GM23338 (cell line): ENCODE results near the gene PLOD2. TPM values are rescaled to one million over a fixed set of nuclear protein-coding genes. Genes with fewer than 3 reads are reported as not detected.

ENCODE experiments used
- ATAC-seq: fragments of 200-7000 bp; cut with Tn5 transposase; 3 replicates; pipeline ENCODE4 v1.9.1; 2020
- DNase-seq: peaks from one replicate; pipeline ENCODE4 v3.0.0-alpha.2; 2015; ENCODE audit warnings: low spot score
- H2AFZ ChIP-seq: fragments of 200-600 bp; sonication (generic); 2 replicates; pipeline ENCODE4 v1.8.0; 2016; ENCODE audit warnings: antibody characterized with exemption, mild to moderate bottlenecking, moderate library complexity
- H3F3A ChIP-seq: fragments of 200-600 bp; sonication (generic); replicated peaks from 2 replicates; pipeline ENCODE4 v1.8.0; 2017; ENCODE audit warnings: antibody characterized with exemption, mixed run types, low read depth
- H3K27ac ChIP-seq: fragments of 200-600 bp; sonication (generic); 2 replicates; pipeline ENCODE4 v1.6.1; 2016; ENCODE audit warnings: low read depth
- H3K27me3 ChIP-seq: fragments of 200-600 bp; sonication (generic); 2 replicates; pipeline ENCODE4 v1.8.0; 2016; ENCODE audit warnings: mild to moderate bottlenecking, mixed run types, moderate library complexity; ENCODE audit not compliant: insufficient read depth
- H3K36me3 ChIP-seq: fragments of 200-600 bp; sonication (generic); 2 replicates; pipeline ENCODE4 v1.8.0; 2016; ENCODE audit warnings: mild to moderate bottlenecking; ENCODE audit not compliant: insufficient read depth
- H3K4me1 ChIP-seq: fragments of 200-600 bp; sonication (generic); 2 replicates; pipeline ENCODE4 v1.8.0; 2016; ENCODE audit warnings: mild to moderate bottlenecking, moderate library complexity; ENCODE audit not compliant: insufficient read depth
- H3K4me2 ChIP-seq: fragments of 200-600 bp; sonication (generic); 2 replicates; pipeline ENCODE4 v1.7.1; 2017; ENCODE audit warnings: mixed run types
- H3K4me3 ChIP-seq: fragments of 200-600 bp; sonication (generic); 2 replicates; pipeline ENCODE4 v1.6.1; 2016; ENCODE audit warnings: mixed run types
- H3K79me2 ChIP-seq: fragments of 200-600 bp; sonication (generic); replicated peaks from 2 replicates; pipeline ENCODE4 v1.8.0; 2017; ENCODE audit warnings: mild to moderate bottlenecking; ENCODE audit not compliant: insufficient read depth
- H3K9me2 ChIP-seq: fragments of 200-600 bp; sonication (generic); 2 replicates; pipeline ENCODE4 v1.8.0; 2017; ENCODE audit not compliant: insufficient read depth
- H4K20me1 ChIP-seq: fragments of 200-600 bp; sonication (generic); replicated peaks from 2 replicates; pipeline ENCODE4 v1.8.0; 2017; ENCODE audit warnings: mild to moderate bottlenecking; ENCODE audit not compliant: insufficient read depth
- H3K27ac Mint-ChIP-seq: 2 replicates; pipeline ENCODE4 v1.8.0; 2020; ENCODE audit warnings: inconsistent platforms, mild to moderate bottlenecking, moderate library complexity, mixed read lengths
- H3K27me3 Mint-ChIP-seq: 3 replicates; pipeline ENCODE4 v1.8.0; 2022; ENCODE audit warnings: low read depth, mild to moderate bottlenecking, moderate library complexity, mixed read lengths, inconsistent platforms; ENCODE audit not compliant: insufficient read depth, poor library complexity
- H3K36me3 Mint-ChIP-seq: 3 replicates; pipeline ENCODE4 v1.8.0; 2021; ENCODE audit warnings: low read depth, mild to moderate bottlenecking, inconsistent platforms, moderate library complexity, mixed read lengths
- H3K4me1 Mint-ChIP-seq: 3 replicates; pipeline ENCODE4 v1.8.0; 2020; ENCODE audit warnings: mild to moderate bottlenecking, inconsistent platforms, mixed read lengths
- H3K4me3 Mint-ChIP-seq: 3 replicates; pipeline ENCODE4 v1.8.0; 2021; ENCODE audit warnings: moderate library complexity, mild to moderate bottlenecking, inconsistent platforms, mixed read lengths
- H3K9me3 Mint-ChIP-seq: 3 replicates; pipeline ENCODE4 v1.8.0; 2020; ENCODE audit warnings: moderate library complexity, mild to moderate bottlenecking, inconsistent platforms, mixed read lengths
- CREB1 ChIP-seq: fragments of 250-450 bp; sonication (Bioruptor Pico); IDR thresholded peaks from 2 replicates; pipeline ENCODE4 v1.5.0; 2020; ENCODE audit warnings: low read depth, mild to moderate bottlenecking, moderate library complexity
- EZH2 ChIP-seq: fragments of 200-600 bp; sonication (generic); IDR thresholded peaks from one replicate; pipeline ENCODE4 v1.8.0; 2017; ENCODE audit warnings: antibody characterized with exemption, mild to moderate bottlenecking, low read depth; ENCODE audit not compliant: unreplicated experiment
- EZH2phosphoT487 ChIP-seq: fragments of 200-600 bp; sonication (generic); IDR thresholded peaks from one replicate; pipeline ENCODE4 v1.8.1; 2018; ENCODE audit warnings: antibody characterized with exemption; ENCODE audit not compliant: unreplicated experiment
- JUNB ChIP-seq: IDR thresholded peaks from one replicate; pipeline ENCODE4 v1.6.1; 2016; ENCODE audit warnings: antibody characterized with exemption; ENCODE audit not compliant: unreplicated experiment
- NANOG ChIP-seq: IDR thresholded peaks from 2 replicates; pipeline ENCODE4 v1.6.1; 2016; ENCODE audit warnings: antibody characterized with exemption, borderline replicate concordance
- POLR2AphosphoS5 ChIP-seq: IDR thresholded peaks from 2 replicates; pipeline ENCODE4 v1.6.1; 2016; ENCODE audit warnings: antibody characterized with exemption, low read depth
- STAT1 ChIP-seq: IDR thresholded peaks from one replicate; pipeline ENCODE4 v1.6.1; 2016; ENCODE audit warnings: antibody characterized with exemption; ENCODE audit not compliant: unreplicated experiment
- ZNF114 ChIP-seq: fragments of 250-450 bp; sonication (Bioruptor Pico); IDR thresholded peaks from 2 replicates; pipeline ENCODE4 v1.5.0; 2020; ENCODE audit warnings: mild to moderate bottlenecking, moderate library complexity
- ZNF331 ChIP-seq: fragments of 250-450 bp; sonication (Bioruptor Pico); IDR thresholded peaks from 2 replicates; pipeline ENCODE4 v1.5.0; 2020; ENCODE audit warnings: low read depth, mild to moderate bottlenecking, moderate library complexity
- polyA plus RNA-seq: library from polyadenylated mRNA; unstranded; fragments of >200 nt; fragmentation: Nextera tagmentation; extraction: Ambion mirVana; gene quantifications from 2 replicates; pipeline ENCODE4 v1.2.1, GENCODE V29; 2016
- total RNA-seq: library from RNA; depleted of rRNA; stranded (reverse); fragments of >200 nt; shearing (Covaris generic); gene quantifications from 2 replicates; pipeline ENCODE4 v1.2.3, GENCODE V29; 2014
- TF ChIP-seq, protein P1 (sequence below), 2 experiments: fragments of 200-600 bp in 1 of 2; sonication (generic) in 1 of 2; conservative IDR thresholded peaks; 2 replicates each; pipeline versions ENCODE4 v1.5.1 to v1.6.1; 2016 to 2017; ENCODE audit warnings: antibody characterized with exemption in 2 of 2, low read depth in 2 of 2, mild to moderate bottlenecking in 2 of 2, moderate library complexity in 1 of 2
- TF ChIP-seq, protein P2 (sequence below): IDR thresholded peaks from 2 replicates; pipeline ENCODE4 v1.6.1; 2016; ENCODE audit warnings: antibody characterized with exemption
- TF ChIP-seq, protein P3 (sequence below): fragments of 250-450 bp; sonication (Bioruptor Pico); IDR thresholded peaks from 2 replicates; pipeline ENCODE4 v1.5.0; 2020; ENCODE audit warnings: mild to moderate bottlenecking, moderate library complexity
- TF ChIP-seq, protein P4 (sequence below): IDR thresholded peaks from one replicate; pipeline ENCODE4 v1.6.1; 2018; ENCODE audit warnings: antibody characterized with exemption; ENCODE audit not compliant: unreplicated experiment

Gene PLOD2
- total and polyA plus RNA-seq, 2 experiments from 2014 or later: 26.7 to 30.5 TPM

DNA sequence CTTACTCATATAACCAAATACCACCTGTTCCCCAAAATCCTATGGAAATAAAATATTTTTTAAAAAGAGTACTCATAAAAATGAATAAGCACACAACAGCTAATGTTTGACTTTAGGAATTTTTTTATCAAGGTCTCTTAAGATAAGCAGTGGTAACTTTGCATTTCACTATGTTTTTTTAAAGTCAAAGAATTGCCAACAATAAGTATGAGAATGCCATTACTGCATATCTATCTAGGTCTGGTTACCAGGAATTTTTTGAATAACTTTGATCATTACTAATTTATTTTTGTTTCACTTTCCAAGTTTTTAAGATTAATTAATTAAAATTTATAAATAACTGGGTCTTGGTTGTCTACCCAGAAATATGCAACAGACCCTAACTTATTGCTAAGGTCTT, 48.4 kb upstream of the PLOD2 start:
- H3K79me2 ChIP-seq: no peaks in the 10 kb centered on the region
- TF ChIP-seq, protein P1, sequence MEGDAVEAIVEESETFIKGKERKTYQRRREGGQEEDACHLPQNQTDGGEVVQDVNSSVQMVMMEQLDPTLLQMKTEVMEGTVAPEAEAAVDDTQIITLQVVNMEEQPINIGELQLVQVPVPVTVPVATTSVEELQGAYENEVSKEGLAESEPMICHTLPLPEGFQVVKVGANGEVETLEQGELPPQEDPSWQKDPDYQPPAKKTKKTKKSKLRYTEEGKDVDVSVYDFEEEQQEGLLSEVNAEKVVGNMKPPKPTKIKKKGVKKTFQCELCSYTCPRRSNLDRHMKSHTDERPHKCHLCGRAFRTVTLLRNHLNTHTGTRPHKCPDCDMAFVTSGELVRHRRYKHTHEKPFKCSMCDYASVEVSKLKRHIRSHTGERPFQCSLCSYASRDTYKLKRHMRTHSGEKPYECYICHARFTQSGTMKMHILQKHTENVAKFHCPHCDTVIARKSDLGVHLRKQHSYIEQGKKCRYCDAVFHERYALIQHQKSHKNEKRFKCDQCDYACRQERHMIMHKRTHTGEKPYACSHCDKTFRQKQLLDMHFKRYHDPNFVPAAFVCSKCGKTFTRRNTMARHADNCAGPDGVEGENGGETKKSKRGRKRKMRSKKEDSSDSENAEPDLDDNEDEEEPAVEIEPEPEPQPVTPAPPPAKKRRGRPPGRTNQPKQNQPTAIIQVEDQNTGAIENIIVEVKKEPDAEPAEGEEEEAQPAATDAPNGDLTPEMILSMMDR (conservative IDR thresholded peaks at IDR 0.05; ENCODE audit: low read depth in 2 of 2): no peak
- TF ChIP-seq STAT1 (no peak), EZH2phosphoT487 (no peak), NANOG (no peak), POLR2AphosphoS5 (no peak), ZNF114 (CRISPR knock-in tag) (no peak), JUNB (no peak), CREB1 (CRISPR knock-in tag) (no peak), ZNF331 (no peak), EZH2 (no peak)
- TF ChIP-seq, protein P2, sequence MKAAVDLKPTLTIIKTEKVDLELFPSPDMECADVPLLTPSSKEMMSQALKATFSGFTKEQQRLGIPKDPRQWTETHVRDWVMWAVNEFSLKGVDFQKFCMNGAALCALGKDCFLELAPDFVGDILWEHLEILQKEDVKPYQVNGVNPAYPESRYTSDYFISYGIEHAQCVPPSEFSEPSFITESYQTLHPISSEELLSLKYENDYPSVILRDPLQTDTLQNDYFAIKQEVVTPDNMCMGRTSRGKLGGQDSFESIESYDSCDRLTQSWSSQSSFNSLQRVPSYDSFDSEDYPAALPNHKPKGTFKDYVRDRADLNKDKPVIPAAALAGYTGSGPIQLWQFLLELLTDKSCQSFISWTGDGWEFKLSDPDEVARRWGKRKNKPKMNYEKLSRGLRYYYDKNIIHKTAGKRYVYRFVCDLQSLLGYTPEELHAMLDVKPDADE: no peak
- TF ChIP-seq, protein P3, sequence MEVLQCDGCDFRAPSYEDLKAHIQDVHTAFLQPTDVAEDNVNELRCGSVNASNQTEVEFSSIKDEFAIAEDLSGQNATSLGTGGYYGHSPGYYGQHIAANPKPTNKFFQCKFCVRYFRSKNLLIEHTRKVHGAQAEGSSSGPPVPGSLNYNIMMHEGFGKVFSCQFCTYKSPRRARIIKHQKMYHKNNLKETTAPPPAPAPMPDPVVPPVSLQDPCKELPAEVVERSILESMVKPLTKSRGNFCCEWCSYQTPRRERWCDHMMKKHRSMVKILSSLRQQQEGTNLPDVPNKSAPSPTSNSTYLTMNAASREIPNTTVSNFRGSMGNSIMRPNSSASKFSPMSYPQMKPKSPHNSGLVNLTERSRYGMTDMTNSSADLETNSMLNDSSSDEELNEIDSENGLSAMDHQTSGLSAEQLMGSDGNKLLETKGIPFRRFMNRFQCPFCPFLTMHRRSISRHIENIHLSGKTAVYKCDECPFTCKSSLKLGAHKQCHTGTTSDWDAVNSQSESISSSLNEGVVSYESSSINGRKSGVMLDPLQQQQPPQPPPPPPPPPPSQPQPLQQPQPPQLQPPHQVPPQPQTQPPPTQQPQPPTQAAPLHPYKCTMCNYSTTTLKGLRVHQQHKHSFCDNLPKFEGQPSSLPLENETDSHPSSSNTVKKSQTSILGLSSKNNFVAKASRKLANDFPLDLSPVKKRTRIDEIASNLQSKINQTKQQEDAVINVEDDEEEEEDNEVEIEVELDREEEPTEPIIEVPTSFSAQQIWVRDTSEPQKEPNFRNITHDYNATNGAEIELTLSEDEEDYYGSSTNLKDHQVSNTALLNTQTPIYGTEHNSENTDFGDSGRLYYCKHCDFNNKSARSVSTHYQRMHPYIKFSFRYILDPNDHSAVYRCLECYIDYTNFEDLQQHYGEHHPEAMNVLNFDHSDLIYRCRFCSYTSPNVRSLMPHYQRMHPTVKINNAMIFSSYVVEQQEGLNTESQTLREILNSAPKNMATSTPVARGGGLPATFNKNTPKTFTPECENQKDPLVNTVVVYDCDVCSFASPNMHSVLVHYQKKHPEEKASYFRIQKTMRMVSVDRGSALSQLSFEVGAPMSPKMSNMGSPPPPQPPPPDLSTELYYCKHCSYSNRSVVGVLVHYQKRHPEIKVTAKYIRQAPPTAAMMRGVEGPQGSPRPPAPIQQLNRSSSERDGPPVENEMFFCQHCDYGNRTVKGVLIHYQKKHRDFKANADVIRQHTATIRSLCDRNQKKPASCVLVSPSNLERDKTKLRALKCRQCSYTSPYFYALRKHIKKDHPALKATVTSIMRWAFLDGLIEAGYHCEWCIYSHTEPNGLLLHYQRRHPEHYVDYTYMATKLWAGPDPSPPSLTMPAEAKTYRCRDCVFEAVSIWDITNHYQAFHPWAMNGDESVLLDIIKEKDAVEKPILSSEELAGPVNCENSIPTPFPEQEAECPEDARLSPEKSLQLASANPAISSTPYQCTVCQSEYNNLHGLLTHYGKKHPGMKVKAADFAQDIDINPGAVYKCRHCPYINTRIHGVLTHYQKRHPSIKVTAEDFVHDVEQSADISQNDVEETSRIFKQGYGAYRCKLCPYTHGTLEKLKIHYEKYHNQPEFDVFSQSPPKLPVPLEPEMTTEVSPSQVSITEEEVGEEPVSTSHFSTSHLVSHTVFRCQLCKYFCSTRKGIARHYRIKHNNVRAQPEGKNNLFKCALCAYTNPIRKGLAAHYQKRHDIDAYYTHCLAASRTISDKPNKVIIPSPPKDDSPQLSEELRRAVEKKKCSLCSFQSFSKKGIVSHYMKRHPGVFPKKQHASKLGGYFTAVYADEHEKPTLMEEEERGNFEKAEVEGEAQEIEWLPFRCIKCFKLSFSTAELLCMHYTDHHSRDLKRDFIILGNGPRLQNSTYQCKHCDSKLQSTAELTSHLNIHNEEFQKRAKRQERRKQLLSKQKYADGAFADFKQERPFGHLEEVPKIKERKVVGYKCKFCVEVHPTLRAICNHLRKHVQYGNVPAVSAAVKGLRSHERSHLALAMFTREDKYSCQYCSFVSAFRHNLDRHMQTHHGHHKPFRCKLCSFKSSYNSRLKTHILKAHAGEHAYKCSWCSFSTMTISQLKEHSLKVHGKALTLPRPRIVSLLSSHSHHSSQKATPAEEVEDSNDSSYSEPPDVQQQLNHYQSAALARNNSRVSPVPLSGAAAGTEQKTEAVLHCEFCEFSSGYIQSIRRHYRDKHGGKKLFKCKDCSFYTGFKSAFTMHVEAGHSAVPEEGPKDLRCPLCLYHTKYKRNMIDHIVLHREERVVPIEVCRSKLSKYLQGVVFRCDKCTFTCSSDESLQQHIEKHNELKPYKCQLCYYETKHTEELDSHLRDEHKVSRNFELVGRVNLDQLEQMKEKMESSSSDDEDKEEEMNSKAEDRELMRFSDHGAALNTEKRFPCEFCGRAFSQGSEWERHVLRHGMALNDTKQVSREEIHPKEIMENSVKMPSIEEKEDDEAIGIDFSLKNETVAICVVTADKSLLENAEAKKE (CRISPR knock-in tag): no peak
- TF ChIP-seq, protein P4, sequence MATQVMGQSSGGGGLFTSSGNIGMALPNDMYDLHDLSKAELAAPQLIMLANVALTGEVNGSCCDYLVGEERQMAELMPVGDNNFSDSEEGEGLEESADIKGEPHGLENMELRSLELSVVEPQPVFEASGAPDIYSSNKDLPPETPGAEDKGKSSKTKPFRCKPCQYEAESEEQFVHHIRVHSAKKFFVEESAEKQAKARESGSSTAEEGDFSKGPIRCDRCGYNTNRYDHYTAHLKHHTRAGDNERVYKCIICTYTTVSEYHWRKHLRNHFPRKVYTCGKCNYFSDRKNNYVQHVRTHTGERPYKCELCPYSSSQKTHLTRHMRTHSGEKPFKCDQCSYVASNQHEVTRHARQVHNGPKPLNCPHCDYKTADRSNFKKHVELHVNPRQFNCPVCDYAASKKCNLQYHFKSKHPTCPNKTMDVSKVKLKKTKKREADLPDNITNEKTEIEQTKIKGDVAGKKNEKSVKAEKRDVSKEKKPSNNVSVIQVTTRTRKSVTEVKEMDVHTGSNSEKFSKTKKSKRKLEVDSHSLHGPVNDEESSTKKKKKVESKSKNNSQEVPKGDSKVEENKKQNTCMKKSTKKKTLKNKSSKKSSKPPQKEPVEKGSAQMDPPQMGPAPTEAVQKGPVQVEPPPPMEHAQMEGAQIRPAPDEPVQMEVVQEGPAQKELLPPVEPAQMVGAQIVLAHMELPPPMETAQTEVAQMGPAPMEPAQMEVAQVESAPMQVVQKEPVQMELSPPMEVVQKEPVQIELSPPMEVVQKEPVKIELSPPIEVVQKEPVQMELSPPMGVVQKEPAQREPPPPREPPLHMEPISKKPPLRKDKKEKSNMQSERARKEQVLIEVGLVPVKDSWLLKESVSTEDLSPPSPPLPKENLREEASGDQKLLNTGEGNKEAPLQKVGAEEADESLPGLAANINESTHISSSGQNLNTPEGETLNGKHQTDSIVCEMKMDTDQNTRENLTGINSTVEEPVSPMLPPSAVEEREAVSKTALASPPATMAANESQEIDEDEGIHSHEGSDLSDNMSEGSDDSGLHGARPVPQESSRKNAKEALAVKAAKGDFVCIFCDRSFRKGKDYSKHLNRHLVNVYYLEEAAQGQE: no peak
- Mint-ChIP-seq H3K36me3 (no peaks in the 10 kb centered on the region), H3K9me3 (no peaks in the 10 kb centered on the region), H3K4me1 (no peaks in the 10 kb centered on the region), H3K4me3 (no peak overlapping the region), H3K27me3 (no peaks in the 10 kb centered on the region), H3K27ac (no peak overlapping the region)
- no peak overlapping the region for H3K27ac ChIP-seq
- no peaks in the 10 kb centered on the region for H3K36me3 ChIP-seq
- H3K9me2 ChIP-seq: no peaks in the 10 kb centered on the region
- DNase-seq (no peak), ATAC-seq (no peak)
- no peaks in the 10 kb centered on the region for H4K20me1 ChIP-seq
- no peak overlapping the region for H2AFZ ChIP-seq
- no peak overlapping the region for H3K4me3 ChIP-seq
- no peaks in the 10 kb centered on the region for H3K27me3 ChIP-seq
- H3K4me1 ChIP-seq: no peaks in the 10 kb centered on the region
- H3K4me2 ChIP-seq: no peak overlapping the region
- H3F3A ChIP-seq: no peaks in the 10 kb centered on the region
